GM12865 (cell line): ENCODE data around the gene KLF9.

ENCODE experiments used
- DNase-seq: peaks from one replicate; pipeline ENCODE4 v3.0.0; 2010; ENCODE audit warnings: low read depth
- H3K4me3 ChIP-seq: 2 replicates; pipeline ENCODE4 v1.5.1; 2011; ENCODE audit warnings: mild to moderate bottlenecking, low read depth, low read length, control low read depth
- CTCF ChIP-seq: IDR thresholded peaks from 2 replicates; pipeline ENCODE4 v1.5.1; 2011; ENCODE audit warnings: low read length, control low read depth, low read depth, inconsistent platforms; ENCODE audit not compliant: insufficient read depth; ENCODE audit errors: missing control alignments

Gene KLF9

GRCh38 chr9:70409800-70410199 lies 4.7 kb downstream of the KLF9 start:
- H3K4me3 ChIP-seq: no peak overlapping the region
- DNase-seq: no peak
- TF ChIP-seq CTCF: no peak

GRCh38 chr9:70409280-70409679 lies 5.2 kb downstream of the KLF9 start:
- H3K4me3 ChIP-seq: no peak overlapping the region
- DNase-seq: no peak
- TF ChIP-seq CTCF: no peak

GRCh38 chr9:70408393-70409040 lies 5.9 kb downstream of the KLF9 start:
- no peak for DNase-seq
- H3K4me3 ChIP-seq: no peak overlapping the region
- TF ChIP-seq CTCF: no peak

DNA sequence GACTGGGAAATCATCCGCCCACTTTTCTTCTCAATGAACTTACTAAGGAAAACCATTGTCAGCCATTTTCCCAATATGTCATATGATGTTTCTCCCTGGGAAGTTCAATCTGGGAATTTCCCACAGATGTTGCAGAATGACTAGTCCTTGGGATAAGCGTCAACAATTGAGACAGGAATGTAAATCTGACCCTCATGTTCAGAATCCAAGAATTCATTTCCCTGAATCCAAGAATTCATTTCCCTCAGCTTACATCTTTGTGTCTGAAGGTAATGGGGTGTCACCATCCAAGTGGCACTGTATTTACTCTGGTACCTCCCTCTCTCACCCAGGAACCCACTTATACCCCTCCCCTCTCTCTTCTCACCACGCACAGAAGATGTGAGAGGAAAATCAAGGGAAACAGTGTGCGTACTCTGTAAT lies 7.4 kb downstream of the KLF9 start:
- no peak for DNase-seq
- TF ChIP-seq CTCF: no peak
- no peak overlapping the region for H3K4me3 ChIP-seq

DNA sequence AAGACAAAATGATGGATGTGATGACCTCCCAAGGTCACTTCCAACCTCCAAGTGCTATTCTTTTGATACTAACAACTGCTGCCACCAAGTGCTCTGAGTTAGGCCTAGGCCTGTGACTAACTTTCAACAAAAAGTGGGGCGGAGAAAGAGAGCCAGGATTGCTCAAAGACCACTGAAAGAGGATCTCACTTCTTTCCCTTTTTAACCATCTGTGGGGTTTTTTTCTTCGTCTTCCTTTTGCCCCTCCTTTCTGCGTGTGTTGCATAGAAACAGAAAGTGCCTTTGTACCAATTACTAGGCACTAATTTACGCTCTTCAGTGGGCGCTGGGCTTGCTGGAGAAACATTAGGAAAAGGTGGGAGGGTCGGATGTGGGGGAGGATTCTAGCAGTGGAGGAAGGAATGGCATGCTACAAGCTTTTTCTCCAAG lies 8.0 kb downstream of the KLF9 start:
- peak; percentile 14 for DNase-seq
- TF ChIP-seq CTCF: no peak
- H3K4me3 ChIP-seq: no peak overlapping the region

- H3K4me3 ChIP-seq: no peak overlapping the region
- TF ChIP-seq CTCF: no peak
- no peak for DNase-seq
Measured at GRCh38 chr9:70405808-70406433, 8.5 kb downstream of the KLF9 start.

GRCh38 chr9:70404261-70404660 lies 10.2 kb downstream of the KLF9 start:
- no peak overlapping the region for H3K4me3 ChIP-seq
- TF ChIP-seq CTCF: no peak

More at GRCh38 chr9:70404261-70404660, 10.2 kb downstream of the KLF9 start:
- no peak for DNase-seq
